MCF 10A (cell line): ENCODE data around the gene ACACA. TPM values are rescaled to one million over a fixed set of nuclear protein-coding genes. Genes with fewer than 3 reads are reported as not detected.

Experiments used
- BruUV-seq: library from RNA; stranded (reverse); fragments of 400-500 nt; replicated peaks from 2 replicates; lab custom pipeline; 2021; lab: Mats Ljungman, UMichigan
- CTCF ChIA-PET: fragments of 300-600 bp; sonication (Branson Sonifier 250); formaldehyde crosslinking; extraction: SDS; loops from one replicate; lab custom pipeline; 2021; ENCODE audit warnings: antibody characterized with exemption, inconsistent platforms; lab: Yijun Ruan, JAX
- POLR2A ChIA-PET: fragments of 300-600, 350-650 bp; sonication (Branson Sonifier 250); formaldehyde crosslinking; extraction: SDS; loops from one replicate; lab custom pipeline; 2020; ENCODE audit warnings: antibody characterized with exemption, inconsistent platforms; lab: Yijun Ruan, JAX
- DNase-seq: peaks from one replicate; pipeline ENCODE4 v3.0.0-alpha.2; 2018; ENCODE audit not compliant: unreplicated experiment
- H3K27ac Mint-ChIP-seq: one replicate; pipeline ENCODE4 v1.8.0; 2022; ENCODE audit warnings: mild to moderate bottlenecking, low read depth, mixed read lengths; ENCODE audit not compliant: unreplicated experiment
- H3K27me3 Mint-ChIP-seq: one replicate; pipeline ENCODE4 v1.8.0; 2022; ENCODE audit warnings: mixed read lengths; ENCODE audit not compliant: insufficient read depth, unreplicated experiment
- H3K36me3 Mint-ChIP-seq: one replicate; pipeline ENCODE4 v1.8.0; 2022; ENCODE audit warnings: mild to moderate bottlenecking, moderate library complexity, mixed read lengths; ENCODE audit not compliant: insufficient read depth, unreplicated experiment
- H3K4me1 Mint-ChIP-seq: one replicate; pipeline ENCODE4 v1.8.0; 2022; ENCODE audit warnings: mixed read lengths; ENCODE audit not compliant: insufficient read depth, unreplicated experiment
- H3K4me3 Mint-ChIP-seq: one replicate; pipeline ENCODE4 v1.8.0; 2022; ENCODE audit warnings: mild to moderate bottlenecking, moderate library complexity, mixed read lengths; ENCODE audit not compliant: unreplicated experiment
- H3K9me3 Mint-ChIP-seq: one replicate; pipeline ENCODE4 v1.8.0; 2022; ENCODE audit warnings: mixed read lengths; ENCODE audit not compliant: unreplicated experiment
- intact Hi-C: fragments of 100-400 bp; cut with micrococcal nuclease; formaldehyde crosslinking; loops from 2 replicates; pipeline ENCODE4 v1.14.1; 2022
- total RNA-seq: library from RNA; stranded (reverse); gene quantifications from 2 replicates; pipeline ENCODE4 v1.2.3, GENCODE V29; 2022
- TF ChIP-seq, protein P1 (sequence below): fragments of 200-600 bp; IDR thresholded peaks from one replicate; pipeline ENCODE4 v1.8.0; 2022; ENCODE audit warnings: antibody characterized with exemption, mild to moderate bottlenecking; ENCODE audit not compliant: unreplicated experiment

ACACA gene
- total RNA-seq, 1 experiment from 2014 or later: 100 TPM

DNA sequence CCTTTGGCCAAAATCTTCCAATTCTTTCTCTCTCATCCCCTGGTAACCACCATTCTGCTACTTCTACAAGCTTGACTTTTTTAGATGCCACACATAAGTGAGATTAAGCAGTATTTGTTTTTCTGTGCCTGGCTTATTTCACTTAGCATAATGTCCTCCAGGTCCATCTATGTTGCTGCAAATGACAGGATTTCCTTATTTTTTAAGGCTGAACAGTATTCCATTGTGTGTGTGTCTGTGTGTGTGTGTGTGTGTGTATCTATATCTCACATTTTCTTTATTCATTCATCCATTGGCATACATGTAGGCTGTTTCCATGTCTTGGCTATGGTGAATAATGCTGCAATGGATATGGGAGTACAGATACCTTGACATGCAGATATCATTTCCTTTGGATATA, 6.1 kb downstream of the ACACA start:
- POLR2A ChIA-PET: interaction anchor here (0.9 to 1.3 kb wide), 2 partner anchors 17 to 92 kb away, joined by 3 to 4 read pairs; no protein-coding TSS in a partner anchor
- CTCF ChIA-PET: no interaction called here
- BruUV-seq: no TSS peak
- intact Hi-C loops: no loop called here
- Mint-ChIP-seq H3K36me3 (peaks cover 8% of the 10 kb centered on the region), H3K4me3 (no peak overlapping the region), H3K4me1 (peaks cover 21% of the 10 kb centered on the region), H3K27me3 (no peaks in the 10 kb centered on the region), H3K27ac (no peak overlapping the region), H3K9me3 (no peaks in the 10 kb centered on the region)
- TF ChIP-seq, protein P1, sequence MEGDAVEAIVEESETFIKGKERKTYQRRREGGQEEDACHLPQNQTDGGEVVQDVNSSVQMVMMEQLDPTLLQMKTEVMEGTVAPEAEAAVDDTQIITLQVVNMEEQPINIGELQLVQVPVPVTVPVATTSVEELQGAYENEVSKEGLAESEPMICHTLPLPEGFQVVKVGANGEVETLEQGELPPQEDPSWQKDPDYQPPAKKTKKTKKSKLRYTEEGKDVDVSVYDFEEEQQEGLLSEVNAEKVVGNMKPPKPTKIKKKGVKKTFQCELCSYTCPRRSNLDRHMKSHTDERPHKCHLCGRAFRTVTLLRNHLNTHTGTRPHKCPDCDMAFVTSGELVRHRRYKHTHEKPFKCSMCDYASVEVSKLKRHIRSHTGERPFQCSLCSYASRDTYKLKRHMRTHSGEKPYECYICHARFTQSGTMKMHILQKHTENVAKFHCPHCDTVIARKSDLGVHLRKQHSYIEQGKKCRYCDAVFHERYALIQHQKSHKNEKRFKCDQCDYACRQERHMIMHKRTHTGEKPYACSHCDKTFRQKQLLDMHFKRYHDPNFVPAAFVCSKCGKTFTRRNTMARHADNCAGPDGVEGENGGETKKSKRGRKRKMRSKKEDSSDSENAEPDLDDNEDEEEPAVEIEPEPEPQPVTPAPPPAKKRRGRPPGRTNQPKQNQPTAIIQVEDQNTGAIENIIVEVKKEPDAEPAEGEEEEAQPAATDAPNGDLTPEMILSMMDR: no peak
- DNase-seq: no peak

- peak; percentile 77 for DNase-seq
- ChIA-PET CTCF (interaction anchor here (2.8 kb wide), 1 partner anchor 25 kb away, joined by 31 read pairs; the partner anchor contains the start of gene C17orf78), POLR2A (interaction anchor here (0.6 to 1.4 kb wide), 5 partner anchors 10 to 95 kb away, joined by 3 read pairs; no protein-coding TSS in a partner anchor)
- TF ChIP-seq, protein P1: no peak
- intact Hi-C loops: no loop called here
- BruUV-seq: no TSS peak
- Mint-ChIP-seq H3K36me3 (peaks cover 8% of the 10 kb centered on the region), H3K27ac (peak overlapping the region; percentile 13), H3K9me3 (no peaks in the 10 kb centered on the region), H3K4me3 (no peak overlapping the region), H3K4me1 (peaks cover 11% of the 10 kb centered on the region), H3K27me3 (no peaks in the 10 kb centered on the region)
These were observed 7.3 kb downstream of the ACACA start for GRCh38 chr17:37399265-37399803.

DNA sequence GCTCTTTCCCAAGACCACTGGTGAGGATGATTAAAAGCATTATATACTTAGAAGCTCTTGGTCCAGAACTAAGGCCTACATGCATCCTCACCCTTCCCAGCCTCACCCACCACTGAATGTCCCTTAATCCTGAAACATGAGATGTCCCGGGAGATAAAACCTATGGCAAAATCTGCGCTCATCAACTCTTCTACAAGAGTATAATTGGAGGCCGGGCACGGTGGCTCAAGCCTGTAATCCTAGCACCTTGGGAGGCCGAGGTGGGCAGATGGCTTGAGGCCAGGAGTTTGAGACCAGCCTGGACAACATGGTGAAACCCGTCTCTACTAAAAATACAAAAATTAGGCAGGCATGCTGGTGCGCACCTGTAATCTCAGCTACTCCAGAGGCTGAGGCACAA, 13.3 kb downstream of the ACACA start:
- ChIA-PET CTCF (interaction anchor here (0.6 kb wide), 1 partner anchor 736 kb away, joined by 4 read pairs; no protein-coding TSS in a partner anchor), POLR2A (interaction anchor here (0.6 kb wide), 1 partner anchor 53 kb away, joined by 3 read pairs; no protein-coding TSS in a partner anchor)
- Mint-ChIP-seq H3K27me3 (no peaks in the 10 kb centered on the region), H3K36me3 (peaks cover 6% of the 10 kb centered on the region), H3K9me3 (no peaks in the 10 kb centered on the region), H3K4me3 (no peak overlapping the region), H3K4me1 (peaks cover 19% of the 10 kb centered on the region), H3K27ac (no peak overlapping the region)
- no TSS peak for BruUV-seq
- TF ChIP-seq, protein P1: no peak
- intact Hi-C loops: no loop called here
- DNase-seq: no peak

GRCh38 chr17:37392024-37392590, 14.5 kb downstream of the ACACA start:
- H3K27me3 Mint-ChIP-seq: no peaks in the 10 kb centered on the region
- DNase-seq: peak; percentile 54
- no TSS peak for BruUV-seq
- H3K27ac Mint-ChIP-seq: peak overlapping the region; percentile 68
- H3K4me1 Mint-ChIP-seq: peaks cover 14% of the 10 kb centered on the region
- H3K36me3 Mint-ChIP-seq: peaks cover 6% of the 10 kb centered on the region
- TF ChIP-seq, protein P1: no peak
- peak overlapping the region; percentile 35 for H3K4me3 Mint-ChIP-seq
- H3K9me3 Mint-ChIP-seq: no peaks in the 10 kb centered on the region
- ChIA-PET CTCF (interaction anchor here (4.1 kb wide), 1 partner anchor 18 kb away, joined by 24 read pairs; no protein-coding TSS in a partner anchor), POLR2A (interaction anchor here (1.0 to 1.8 kb wide), 3 partner anchors 9 to 99 kb away, joined by 3 to 7 read pairs (median 5); no protein-coding TSS in a partner anchor)
- intact Hi-C loops: no loop called here
